HepG2 (cell line): ENCODE measurements around the gene GPS2. TPM values are rescaled to one million over a fixed set of nuclear protein-coding genes. Genes with fewer than 3 reads are reported as not detected.
A peak's percentile ranks its signal among the peaks of the same experiment; 100 is the strongest.

Experiments
- ARNT ChIP-seq: fragments of 450-650 bp; IDR thresholded peaks from 2 replicates; pipeline ENCODE4 v1.6.1; 2017
- ATAD3A ChIP-seq: sonication (generic); formaldehyde crosslinking; IDR thresholded peaks from 2 replicates; pipeline ENCODE4 v1.4.0; 2020; ENCODE audit warnings: missing genetic modification reagents
- CBX5 ChIP-seq: sonication (generic); formaldehyde crosslinking; IDR thresholded peaks from 2 replicates; pipeline ENCODE4 v1.4.0; 2020; ENCODE audit warnings: missing genetic modification reagents, borderline replicate concordance
- JUN ChIP-seq: sonication (generic); formaldehyde crosslinking; IDR thresholded peaks from 2 replicates; pipeline ENCODE4 v1.4.0; 2020; ENCODE audit warnings: mild to moderate bottlenecking, missing genetic modification reagents
- MAZ ChIP-seq, 2 experiments: sonication (generic) in 1 of 2; formaldehyde crosslinking in 1 of 2; IDR thresholded peaks; 2 replicates each; pipeline versions ENCODE4 v1.5.0 to v1.6.1; 2012 to 2020; ENCODE audit warnings: low read depth in 2 of 2, mild to moderate bottlenecking in 2 of 2, borderline replicate concordance in 1 of 2, improper control_type of control experiment in 1 of 2, low read length in 1 of 2, missing genetic modification reagents in 1 of 2, moderate library complexity in 1 of 2
- MEIS1 ChIP-seq: sonication (generic); formaldehyde crosslinking; IDR thresholded peaks from 2 replicates; pipeline ENCODE4 v1.9.0; 2021; ENCODE audit warnings: mild to moderate bottlenecking, missing genetic modification reagents, moderate library complexity, borderline replicate concordance
- MXI1 ChIP-seq: IDR thresholded peaks from 3 replicates; pipeline ENCODE4 v1.6.1; 2012; ENCODE audit warnings: low read depth, low read length, inconsistent platforms, borderline replicate concordance
- NCOA2 ChIP-seq: sonication (generic); formaldehyde crosslinking; IDR thresholded peaks from 2 replicates; pipeline ENCODE4 v1.8.0; 2022; ENCODE audit warnings: inconsistent platforms
- NR2F2 ChIP-seq: IDR thresholded peaks from 2 replicates; pipeline ENCODE4 v1.6.1; 2012; ENCODE audit warnings: low read depth, inconsistent platforms, borderline replicate concordance
- RCOR2 ChIP-seq: IDR thresholded peaks from 2 replicates; pipeline ENCODE4 v1.6.1; 2016; ENCODE audit warnings: missing biosample characterization, missing genetic modification reagents
- ZNF17 ChIP-seq: sonication (generic); formaldehyde crosslinking; IDR thresholded peaks from 2 replicates; pipeline ENCODE4 v1.5.0; 2020; ENCODE audit warnings: mild to moderate bottlenecking, missing genetic modification reagents
- ZNF34 ChIP-seq: sonication (generic); formaldehyde crosslinking; IDR thresholded peaks from 2 replicates; pipeline ENCODE4 v1.4.0; 2020; ENCODE audit warnings: mild to moderate bottlenecking, missing genetic modification reagents, borderline replicate concordance
- ZNF562 ChIP-seq: sonication (generic); formaldehyde crosslinking; IDR thresholded peaks from 2 replicates; pipeline ENCODE4 v1.8.0; 2022; ENCODE audit warnings: missing genetic modification reagents, borderline replicate concordance
- ZNF737 ChIP-seq: sonication (generic); formaldehyde crosslinking; IDR thresholded peaks from 2 replicates; pipeline ENCODE4 v1.5.0; 2020; ENCODE audit warnings: missing genetic modification reagents, mild to moderate bottlenecking, borderline replicate concordance
- polyA plus RNA-seq, 8 experiments: library from polyadenylated mRNA; depleted of rRNA in 3 of 8; stranded (reverse) in 7 of 8; unstranded in 1 of 8; fragments of >200 nt; fragmentation: Illumina TruSeq in 4 of 8; extraction: Trizol in 4 of 8; gene quantifications; 2 replicates each; pipeline versions ENCODE4 v1.2.1 to v1.2.3, GENCODE V29; 2011 to 2016; ENCODE audit warnings: low read depth in 4 of 8, missing spikeins in 1 of 8, mixed read lengths in 1 of 8; ENCODE audit not compliant: insufficient read depth in 1 of 8
- total RNA-seq, 5 experiments: library from RNA; depleted of rRNA; stranded (reverse); fragments of >200 nt; fragmentation: Illumina TruSeq; extraction: Trizol; gene quantifications; 2 replicates each; pipeline ENCODE4 v1.2.3, GENCODE V29; 2016; ENCODE audit warnings: low read depth in 1 of 5
- TF ChIP-seq, protein P1 (sequence below): sonication (generic); formaldehyde crosslinking; IDR thresholded peaks from 2 replicates; pipeline ENCODE4 v1.4.0; 2020; ENCODE audit warnings: mild to moderate bottlenecking, missing genetic modification reagents
- TF ChIP-seq, protein P2 (sequence below): IDR thresholded peaks from 2 replicates; pipeline ENCODE4 v1.6.1; 2016; ENCODE audit warnings: missing biosample characterization, missing genetic modification reagents, low read depth
- TF ChIP-seq, protein P3 (sequence below): sonication (generic); formaldehyde crosslinking; IDR thresholded peaks from 2 replicates; pipeline ENCODE4 v1.4.0; 2020; ENCODE audit warnings: mild to moderate bottlenecking, missing genetic modification reagents
- TF ChIP-seq, protein P4 (sequence below): fragments of 450-650 bp; IDR thresholded peaks from 2 replicates; pipeline ENCODE4 v1.6.1; 2017; ENCODE audit warnings: mild to moderate bottlenecking
- TF ChIP-seq, protein P5 (sequence below): sonication (generic); formaldehyde crosslinking; IDR thresholded peaks from 2 replicates; pipeline ENCODE4 v1.4.0; 2020; ENCODE audit warnings: missing genetic modification reagents, borderline replicate concordance

Gene GPS2
- total and polyA plus RNA-seq, 2 of the 13 experiments (the other 11 are each of a cell fraction or from before 2014, with no cell fraction given), result 58.0 to 59.4 TPM

DNA sequence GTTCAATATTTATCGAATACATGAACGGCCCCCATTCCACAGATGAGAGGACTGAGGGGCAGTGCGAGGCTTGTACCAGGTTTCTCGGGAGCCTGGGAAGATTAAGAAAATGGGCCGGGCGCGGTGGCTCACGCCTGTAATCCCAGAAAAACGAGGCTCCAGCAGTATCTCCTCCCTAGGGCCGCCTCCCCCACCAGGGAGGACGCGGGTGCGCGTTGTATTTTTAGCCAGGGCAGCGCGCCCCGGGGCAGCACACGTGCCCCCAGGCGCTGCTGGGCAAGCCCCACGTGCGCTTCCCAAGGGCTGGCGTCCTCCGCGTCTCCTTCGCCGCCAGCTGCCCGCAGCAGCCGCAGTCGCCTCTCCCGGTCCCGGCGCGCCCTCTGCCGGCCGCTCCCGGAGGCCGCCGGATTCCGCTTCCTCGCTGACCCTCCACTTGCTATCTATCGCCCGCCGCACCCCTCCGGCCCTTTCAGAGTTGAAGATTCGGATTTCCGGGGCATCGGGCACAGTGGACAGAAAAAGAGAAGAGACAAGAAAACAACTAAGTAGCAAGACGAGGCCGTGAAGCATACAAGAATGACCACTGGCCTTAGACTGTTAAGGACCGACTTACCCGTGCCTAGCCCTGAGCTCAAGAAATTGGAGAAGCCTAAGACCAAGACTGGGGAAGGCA lies 18.8 kb downstream of the GPS2 start (continued):
- TF ChIP-seq, protein P1, sequence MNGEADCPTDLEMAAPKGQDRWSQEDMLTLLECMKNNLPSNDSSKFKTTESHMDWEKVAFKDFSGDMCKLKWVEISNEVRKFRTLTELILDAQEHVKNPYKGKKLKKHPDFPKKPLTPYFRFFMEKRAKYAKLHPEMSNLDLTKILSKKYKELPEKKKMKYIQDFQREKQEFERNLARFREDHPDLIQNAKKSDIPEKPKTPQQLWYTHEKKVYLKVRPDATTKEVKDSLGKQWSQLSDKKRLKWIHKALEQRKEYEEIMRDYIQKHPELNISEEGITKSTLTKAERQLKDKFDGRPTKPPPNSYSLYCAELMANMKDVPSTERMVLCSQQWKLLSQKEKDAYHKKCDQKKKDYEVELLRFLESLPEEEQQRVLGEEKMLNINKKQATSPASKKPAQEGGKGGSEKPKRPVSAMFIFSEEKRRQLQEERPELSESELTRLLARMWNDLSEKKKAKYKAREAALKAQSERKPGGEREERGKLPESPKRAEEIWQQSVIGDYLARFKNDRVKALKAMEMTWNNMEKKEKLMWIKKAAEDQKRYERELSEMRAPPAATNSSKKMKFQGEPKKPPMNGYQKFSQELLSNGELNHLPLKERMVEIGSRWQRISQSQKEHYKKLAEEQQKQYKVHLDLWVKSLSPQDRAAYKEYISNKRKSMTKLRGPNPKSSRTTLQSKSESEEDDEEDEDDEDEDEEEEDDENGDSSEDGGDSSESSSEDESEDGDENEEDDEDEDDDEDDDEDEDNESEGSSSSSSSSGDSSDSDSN (CRISPR knock-in tag), result peak; percentile 50; the same call in 1 of the 2 replicates
- TF ChIP-seq MAZ (IDR thresholded peaks at IDR 0.05; ENCODE audit: borderline replicate concordance, low read depth, low read length) (no peak), MAZ (CRISPR knock-in tag; IDR thresholded peaks at IDR 0.05; ENCODE audit: low read depth) (peak; percentile 82), ARNT (no peak), NCOA2 (CRISPR knock-in tag) (no peak), ZNF34 (no peak), MEIS1 (no peak), CBX5 (no peak), ZNF562 (no peak), JUN (CRISPR knock-in tag) (no peak), MXI1 (peak; percentile 93), ZNF737 (CRISPR knock-in tag) (no peak), ATAD3A (CRISPR knock-in tag) (no peak), NR2F2 (0 out of 2 replicates have a peak, but pooled peaks have one; percentile 6), RCOR2 (no peak), ZNF17 (CRISPR knock-in tag) (no peak)
- TF ChIP-seq, protein P2, sequence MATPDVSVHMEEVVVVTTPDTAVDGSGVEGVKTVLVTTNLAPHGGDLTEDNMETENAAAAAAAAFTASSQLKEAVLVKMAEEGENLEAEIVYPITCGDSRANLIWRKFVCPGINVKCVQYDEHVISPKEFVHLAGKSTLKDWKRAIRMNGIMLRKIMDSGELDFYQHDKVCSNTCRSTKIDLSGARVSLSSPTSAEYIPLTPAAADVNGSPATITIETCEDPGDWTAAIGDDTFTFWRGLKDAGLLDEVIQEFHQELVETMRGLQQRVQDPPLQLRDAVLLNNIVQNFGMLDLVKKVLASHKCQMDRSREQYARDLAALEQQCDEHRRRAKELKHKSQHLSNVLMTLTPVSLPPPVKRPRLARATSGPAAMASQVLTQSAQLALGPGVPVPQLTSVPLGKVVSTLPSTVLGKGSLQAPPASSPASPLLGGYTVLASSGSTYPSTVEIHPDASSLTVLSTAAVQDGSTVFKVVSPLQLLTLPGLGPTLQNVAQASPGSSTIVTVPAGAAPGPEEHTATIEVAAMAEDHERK, result no peak
- TF ChIP-seq, protein P3, sequence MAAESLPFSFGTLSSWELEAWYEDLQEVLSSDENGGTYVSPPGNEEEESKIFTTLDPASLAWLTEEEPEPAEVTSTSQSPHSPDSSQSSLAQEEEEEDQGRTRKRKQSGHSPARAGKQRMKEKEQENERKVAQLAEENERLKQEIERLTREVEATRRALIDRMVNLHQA, result no peak
- TF ChIP-seq, protein P4, sequence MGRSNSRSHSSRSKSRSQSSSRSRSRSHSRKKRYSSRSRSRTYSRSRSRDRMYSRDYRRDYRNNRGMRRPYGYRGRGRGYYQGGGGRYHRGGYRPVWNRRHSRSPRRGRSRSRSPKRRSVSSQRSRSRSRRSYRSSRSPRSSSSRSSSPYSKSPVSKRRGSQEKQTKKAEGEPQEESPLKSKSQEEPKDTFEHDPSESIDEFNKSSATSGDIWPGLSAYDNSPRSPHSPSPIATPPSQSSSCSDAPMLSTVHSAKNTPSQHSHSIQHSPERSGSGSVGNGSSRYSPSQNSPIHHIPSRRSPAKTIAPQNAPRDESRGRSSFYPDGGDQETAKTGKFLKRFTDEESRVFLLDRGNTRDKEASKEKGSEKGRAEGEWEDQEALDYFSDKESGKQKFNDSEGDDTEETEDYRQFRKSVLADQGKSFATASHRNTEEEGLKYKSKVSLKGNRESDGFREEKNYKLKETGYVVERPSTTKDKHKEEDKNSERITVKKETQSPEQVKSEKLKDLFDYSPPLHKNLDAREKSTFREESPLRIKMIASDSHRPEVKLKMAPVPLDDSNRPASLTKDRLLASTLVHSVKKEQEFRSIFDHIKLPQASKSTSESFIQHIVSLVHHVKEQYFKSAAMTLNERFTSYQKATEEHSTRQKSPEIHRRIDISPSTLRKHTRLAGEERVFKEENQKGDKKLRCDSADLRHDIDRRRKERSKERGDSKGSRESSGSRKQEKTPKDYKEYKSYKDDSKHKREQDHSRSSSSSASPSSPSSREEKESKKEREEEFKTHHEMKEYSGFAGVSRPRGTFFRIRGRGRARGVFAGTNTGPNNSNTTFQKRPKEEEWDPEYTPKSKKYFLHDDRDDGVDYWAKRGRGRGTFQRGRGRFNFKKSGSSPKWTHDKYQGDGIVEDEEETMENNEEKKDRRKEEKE, result no peak
- TF ChIP-seq, protein P5, sequence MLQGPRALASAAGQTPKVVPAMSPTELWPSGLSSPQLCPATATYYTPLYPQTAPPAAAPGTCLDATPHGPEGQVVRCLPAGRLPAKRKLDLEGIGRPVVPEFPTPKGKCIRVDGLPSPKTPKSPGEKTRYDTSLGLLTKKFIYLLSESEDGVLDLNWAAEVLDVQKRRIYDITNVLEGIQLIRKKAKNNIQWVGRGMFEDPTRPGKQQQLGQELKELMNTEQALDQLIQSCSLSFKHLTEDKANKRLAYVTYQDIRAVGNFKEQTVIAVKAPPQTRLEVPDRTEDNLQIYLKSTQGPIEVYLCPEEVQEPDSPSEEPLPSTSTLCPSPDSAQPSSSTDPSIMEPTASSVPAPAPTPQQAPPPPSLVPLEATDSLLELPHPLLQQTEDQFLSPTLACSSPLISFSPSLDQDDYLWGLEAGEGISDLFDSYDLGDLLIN (CRISPR knock-in tag), result no peak
